OCI-LY1 (cell line): Measurements from ENCODE around the gene ZP1.

Experiments used
- EZH2 ChIP-seq: fragments of 200-600 bp; sonication (generic), shearing (Covaris generic); IDR thresholded peaks from 2 replicates; pipeline ENCODE4 v1.8.0; 2017; ENCODE audit warnings: borderline replicate concordance, mixed run types, mild to moderate bottlenecking, antibody characterized with exemption, low read length, moderate library complexity, mixed read lengths
- TF ChIP-seq, protein P1 (sequence below): fragments of 200-600 bp; sonication (generic), shearing (Covaris generic); IDR thresholded peaks from 2 replicates; pipeline ENCODE4 v1.5.1; 2017; ENCODE audit warnings: mild to moderate bottlenecking, antibody characterized with exemption, low read length, moderate library complexity, mixed read lengths

DNA sequence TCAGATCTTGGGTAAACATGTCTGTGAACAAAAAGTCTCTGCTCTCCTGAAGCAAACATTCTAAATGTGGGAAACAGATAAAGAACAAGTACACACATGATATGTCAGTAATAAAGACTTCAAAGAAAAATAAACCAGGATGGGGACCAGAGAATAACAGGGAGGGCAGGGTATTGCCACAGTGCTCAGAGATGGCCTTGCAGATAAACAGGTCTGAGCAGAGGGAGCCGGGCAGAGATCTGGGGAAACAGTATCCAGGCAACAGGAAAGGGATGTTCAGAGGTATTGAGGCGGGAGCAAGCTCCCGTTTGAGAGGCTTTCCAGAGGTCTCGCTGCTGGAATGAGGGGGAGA is 22.5 kb upstream of the ZP1 start:
- TF ChIP-seq, protein P1, sequence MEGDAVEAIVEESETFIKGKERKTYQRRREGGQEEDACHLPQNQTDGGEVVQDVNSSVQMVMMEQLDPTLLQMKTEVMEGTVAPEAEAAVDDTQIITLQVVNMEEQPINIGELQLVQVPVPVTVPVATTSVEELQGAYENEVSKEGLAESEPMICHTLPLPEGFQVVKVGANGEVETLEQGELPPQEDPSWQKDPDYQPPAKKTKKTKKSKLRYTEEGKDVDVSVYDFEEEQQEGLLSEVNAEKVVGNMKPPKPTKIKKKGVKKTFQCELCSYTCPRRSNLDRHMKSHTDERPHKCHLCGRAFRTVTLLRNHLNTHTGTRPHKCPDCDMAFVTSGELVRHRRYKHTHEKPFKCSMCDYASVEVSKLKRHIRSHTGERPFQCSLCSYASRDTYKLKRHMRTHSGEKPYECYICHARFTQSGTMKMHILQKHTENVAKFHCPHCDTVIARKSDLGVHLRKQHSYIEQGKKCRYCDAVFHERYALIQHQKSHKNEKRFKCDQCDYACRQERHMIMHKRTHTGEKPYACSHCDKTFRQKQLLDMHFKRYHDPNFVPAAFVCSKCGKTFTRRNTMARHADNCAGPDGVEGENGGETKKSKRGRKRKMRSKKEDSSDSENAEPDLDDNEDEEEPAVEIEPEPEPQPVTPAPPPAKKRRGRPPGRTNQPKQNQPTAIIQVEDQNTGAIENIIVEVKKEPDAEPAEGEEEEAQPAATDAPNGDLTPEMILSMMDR: no peak
- no peak for TF ChIP-seq EZH2
